HG02840 (cell line): Measurements from ENCODE around the gene POU6F1.

Experiments used
- ATAC-seq: cut with Tn5 transposase; IDR thresholded peaks from one replicate; pipeline ENCODE4 v1.9.1; 2021; ENCODE audit warnings: mild to moderate bottlenecking, moderate library complexity, moderate number of reproducible peaks; ENCODE audit not compliant: unreplicated experiment, low FRiP score

POU6F1 gene

DNA sequence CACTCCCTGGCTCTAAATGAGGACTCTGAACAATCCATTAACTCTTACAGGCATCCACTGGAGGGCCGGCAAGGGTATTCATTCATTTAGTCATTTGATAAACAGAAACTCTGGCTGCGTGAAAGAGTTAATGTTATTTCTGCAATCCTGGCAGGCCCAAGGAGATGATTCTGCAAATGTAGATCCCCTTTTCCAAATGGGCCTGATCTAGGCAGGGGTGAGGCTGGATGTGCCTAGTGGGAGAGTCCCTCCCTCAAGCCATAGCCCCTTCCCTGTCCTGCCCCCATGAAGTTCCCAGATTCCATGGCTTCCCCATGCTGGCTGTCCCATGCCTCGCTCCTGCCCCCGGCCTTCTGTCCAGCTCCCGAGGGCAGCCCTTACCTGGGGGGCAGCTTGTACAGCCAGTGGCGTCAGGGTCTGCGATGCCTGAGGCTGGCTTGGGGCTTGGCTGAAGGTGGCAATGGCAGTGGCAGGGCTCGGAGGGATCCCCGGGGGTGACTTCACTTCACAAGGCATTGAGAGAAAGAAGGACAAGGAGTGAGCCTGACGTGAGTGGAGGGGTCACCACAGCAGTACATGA is 18.4 kb downstream of the POU6F1 start:
- ATAC-seq = no peak

DNA sequence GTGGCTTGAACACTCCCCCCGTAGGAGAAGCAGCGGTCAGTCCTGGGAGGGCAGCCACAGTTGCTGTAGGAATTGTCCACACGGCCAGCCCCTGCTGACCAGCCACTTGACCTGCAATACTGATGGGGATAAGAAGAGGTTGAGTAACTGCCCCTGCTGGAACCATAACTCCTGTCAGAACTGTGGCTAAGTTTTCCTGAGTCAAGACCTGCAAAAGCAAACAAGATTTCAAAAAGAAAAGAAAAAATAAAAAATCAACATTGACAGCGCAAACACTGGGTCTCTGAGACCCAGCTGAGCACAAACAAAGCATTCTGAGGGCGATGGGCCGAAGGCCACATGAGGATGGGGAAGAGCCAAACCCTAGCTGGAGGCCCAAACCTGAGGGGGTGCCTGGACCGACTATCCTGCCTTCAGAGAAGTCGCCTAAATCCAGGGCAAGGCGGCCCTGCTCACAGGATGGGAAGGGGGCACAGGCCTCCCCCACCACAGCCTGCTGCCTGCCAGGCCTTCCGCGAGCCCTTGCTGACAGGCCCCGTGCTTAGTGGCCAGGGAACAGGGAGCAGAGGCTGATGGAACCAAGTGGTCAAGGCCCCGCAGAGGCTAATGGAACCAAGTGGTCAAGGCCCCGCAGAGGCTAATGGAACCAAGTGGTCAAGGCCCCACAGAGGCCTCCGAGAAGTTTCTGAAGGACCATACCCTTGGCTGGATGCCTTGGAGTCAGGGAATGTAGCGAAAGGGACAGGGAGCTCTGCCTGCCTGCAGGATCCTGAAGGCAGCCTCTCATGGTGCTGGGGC is 19.1 kb downstream of the POU6F1 start:
- ATAC-seq = no peak

DNA sequence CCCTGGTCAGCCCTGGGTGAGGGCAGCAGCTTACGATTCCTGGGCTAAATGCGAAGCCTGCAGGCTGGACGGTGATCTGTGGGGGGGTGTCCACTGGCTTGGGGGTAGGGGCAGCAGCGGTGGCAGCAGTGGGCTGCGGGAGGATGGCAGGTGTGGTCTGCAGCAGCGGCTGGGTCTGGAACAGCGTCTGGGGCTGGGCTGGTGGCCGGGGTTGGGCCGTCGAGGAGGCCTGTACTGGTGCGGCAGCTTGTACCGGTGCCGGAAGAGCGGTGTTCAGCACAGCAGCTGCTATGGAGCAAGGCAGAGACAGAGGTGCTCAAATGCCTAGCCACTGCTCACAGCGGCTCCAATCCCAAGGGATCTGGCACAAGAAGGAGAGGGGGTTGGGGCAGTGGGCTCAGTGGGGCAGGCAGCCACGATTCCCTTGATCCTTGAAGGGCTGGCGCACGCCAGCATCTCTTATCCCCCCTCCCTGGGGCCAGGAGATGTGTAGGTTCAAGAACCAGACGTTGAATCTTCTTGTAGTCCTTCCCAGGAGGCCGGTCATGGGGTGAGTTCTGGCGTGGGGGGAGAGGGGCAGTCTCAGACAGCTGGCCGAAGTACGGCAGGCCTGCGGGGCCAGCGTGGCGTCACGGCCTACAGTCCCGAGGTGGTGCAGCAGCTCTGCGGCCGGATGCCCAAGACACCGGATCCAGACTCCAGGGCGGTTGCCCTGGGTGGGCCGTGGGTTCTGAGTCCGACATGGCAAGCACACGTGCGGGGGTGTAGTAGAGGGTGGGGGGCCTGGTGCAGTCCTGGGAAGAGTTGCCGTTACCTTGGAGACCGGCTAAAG is 19.9 kb downstream of the POU6F1 start:
- no peak for ATAC-seq

DNA sequence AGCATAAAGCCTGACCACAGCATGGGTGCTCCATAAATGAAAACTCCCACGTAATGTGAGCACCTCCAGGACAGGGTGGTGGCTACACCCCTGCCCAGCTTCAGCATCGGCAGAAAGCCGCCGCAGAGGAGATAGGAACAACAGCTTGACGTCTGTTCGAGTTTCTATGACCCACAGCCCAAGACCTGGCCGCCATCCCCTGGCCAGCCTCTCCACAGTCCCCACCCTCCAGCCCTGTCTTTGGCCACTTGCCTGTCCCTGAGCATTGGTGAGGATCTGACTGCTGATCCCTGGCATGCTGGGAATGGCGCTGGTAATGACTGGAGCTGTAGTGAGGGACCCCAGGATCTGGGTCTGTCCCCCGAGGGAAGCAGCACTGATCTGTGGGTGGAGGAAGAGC is 21.3 kb downstream of the POU6F1 start:
- ATAC-seq = no peak

DNA sequence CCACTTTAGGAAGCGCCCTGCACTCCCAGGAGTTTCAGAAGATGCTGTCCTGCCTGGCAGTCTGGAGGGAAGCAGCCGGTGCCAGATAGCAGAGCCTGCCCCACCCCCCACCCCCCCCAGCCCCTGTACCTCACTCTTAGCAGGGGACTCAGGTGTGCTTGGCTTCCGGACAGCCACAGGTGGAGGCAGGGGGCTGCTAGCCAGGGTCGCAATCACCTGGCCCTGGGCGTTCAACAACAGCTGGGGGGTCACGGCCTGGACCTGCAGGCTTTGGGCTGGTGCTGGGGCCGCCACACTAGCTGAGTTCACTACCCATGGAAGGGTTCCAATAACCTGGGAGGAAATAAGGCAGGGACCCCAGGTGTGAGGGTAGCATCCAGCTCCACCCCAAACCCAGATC is 22.0 kb downstream of the POU6F1 start:
- no peak for ATAC-seq

DNA sequence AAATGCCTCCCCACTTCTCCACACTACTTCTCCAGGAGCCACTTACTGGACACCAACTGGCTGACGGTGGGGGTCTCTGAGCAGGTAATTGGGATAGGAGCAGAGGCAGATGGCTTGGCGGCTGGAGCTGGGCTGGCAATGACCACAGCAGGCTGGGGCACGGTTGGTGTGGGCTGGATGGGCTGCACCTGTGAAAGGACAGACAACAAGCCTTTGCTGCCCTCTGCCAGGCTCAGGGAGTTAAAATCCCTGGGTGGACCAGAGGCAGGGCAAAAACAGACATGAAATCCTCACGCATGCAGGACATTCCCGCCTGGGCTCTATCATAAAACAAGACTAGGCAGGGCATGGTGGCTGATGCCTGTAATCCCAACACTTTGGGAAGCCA is 25.6 kb downstream of the POU6F1 start:
- ATAC-seq = no peak

DNA sequence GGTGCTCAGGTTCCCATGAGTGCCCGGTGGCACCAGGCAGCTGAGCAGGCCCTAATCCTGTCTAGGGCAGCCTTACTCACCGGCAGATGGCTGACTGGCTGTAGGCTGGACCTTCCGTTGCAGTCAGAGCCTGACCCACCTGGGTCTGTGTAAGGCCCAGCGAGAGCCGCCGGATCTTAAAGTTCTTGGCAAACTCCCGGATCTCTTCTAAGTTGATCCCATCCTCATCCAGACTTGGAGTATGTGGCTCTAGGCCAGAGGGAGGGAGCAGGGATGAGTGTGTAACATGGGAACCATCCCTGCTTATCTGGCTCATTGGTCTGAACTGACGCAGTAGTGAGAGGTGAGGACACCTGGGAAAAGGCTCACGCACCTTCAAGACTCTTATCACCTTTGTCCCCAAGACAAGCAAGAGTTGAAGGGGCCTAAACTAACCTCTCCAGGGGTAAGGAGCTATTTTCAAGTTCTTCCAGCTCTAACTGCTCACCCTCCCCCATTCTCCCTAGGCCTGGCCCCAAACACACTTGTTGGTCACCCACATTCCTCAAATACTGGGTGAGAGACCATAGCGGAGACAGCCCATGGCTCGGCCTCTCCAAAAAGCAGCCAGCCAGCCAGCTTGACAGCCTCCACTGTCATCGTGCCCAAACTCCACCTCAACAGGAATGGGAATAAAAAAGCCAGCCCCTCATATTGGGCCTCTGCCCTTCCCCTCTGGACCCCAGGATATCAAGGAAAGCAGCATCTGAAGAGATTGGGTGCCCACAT is 26.2 kb downstream of the POU6F1 start:
- no peak for ATAC-seq

DNA sequence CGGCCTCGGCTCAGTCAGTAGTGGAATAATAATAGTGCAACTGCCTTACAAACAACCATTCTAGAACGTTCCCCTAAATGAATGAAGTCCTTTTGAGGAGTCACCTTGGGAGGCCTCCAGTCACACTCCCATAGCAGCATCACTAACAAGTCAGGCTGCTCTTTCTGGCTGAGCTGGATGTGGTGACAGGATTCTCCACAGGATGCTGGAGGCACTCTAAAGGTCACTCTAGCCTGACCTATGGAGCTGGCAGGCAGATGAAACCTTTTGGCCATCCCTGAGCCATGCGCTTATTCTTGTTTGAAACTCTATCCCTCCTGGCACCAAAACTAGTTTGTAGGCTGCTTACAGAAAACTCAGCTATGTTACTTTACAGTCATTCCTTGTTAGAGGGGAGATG is 27.0 kb downstream of the POU6F1 start:
- no peak for ATAC-seq

DNA sequence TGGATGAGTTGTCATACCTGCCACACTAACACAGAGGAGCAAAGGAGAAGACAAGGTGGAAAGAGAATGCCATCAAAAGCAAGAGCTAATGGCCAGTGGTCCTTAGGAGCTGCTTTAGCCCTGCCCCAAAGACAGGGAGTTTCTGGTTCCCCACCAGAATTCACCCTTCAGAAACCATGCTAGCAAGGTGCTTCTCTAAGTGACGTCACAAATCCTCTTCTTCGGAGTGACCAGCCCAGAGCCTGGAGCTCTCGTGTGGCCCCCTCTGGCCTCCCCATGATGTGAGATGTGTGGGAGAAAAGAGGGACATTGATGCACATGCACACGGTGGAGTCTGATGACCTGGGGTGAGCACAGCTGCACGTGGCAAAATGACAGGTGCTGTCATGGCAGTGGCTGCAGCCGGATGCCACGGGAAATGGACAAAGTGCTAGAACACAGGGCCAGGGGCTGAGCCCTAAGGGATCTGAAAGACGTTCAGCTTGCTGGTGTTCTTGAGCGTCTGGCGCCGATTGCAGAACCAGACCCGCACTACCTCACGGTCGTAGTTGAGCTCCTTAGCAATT is 28.0 kb downstream of the POU6F1 start:
- ATAC-seq = no peak

DNA sequence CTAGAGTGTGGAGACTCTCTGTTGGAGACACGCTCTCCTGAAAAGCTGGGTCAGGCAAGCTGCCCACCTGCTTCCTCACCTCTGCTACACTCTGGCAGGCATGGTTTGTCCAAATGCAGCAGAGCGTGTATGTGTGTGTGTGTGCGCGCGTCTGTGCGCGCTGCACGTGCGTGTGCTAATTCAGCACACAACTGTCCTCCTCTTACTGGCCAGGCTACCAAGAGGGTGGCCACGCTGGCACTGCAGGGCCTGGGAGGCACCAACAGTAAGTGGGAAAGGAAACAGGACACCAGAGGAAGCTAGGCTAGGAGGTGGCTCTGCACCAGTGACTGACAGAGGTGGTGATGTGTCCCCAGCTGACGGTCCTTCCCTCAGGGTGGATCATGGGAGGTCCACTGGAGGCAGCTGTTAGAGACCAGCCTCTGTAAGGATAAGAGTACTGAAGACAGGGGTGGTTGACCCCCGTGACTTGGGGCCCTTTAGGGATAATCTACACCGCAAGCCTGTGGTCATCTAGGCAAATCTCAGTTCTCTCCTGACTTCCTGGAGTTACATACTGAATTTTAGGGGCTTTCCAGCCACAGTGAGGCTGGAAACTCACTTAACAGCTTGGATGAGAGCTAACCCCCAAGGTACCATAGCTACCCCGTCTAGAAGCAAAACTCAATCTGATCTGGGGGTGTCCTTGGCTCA is 29.4 kb downstream of the POU6F1 start:
- peak; percentile 55 for ATAC-seq

DNA sequence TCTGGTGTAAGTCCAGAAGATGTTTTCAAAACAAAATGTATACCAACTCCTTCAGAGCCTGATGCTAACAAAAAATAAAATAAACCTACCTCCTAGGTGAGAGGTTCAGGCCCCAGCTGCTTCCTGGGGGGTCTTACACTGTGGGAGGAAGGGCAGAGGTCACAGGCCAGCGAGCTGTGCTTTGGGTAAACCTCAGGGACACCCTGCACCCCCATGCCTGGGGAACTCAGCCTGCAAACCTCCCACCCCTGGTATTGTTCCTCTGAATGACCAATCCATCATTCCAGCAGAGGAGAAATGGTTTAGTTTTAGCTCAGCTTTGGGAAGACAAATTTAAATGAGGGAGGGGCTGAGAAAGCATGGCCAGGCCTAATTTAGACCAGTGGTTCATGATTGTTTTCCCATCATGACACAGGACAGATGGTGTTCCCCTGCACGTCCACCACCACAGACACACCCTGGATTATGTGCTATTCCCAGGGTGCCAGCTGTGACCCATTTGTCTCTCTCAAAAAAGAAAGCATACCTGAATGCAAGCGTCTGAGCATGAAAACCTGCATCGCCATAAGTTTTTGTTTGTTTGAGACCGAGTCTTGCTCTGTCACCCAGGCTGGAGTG is 30.4 kb downstream of the POU6F1 start:
- no peak for ATAC-seq

DNA sequence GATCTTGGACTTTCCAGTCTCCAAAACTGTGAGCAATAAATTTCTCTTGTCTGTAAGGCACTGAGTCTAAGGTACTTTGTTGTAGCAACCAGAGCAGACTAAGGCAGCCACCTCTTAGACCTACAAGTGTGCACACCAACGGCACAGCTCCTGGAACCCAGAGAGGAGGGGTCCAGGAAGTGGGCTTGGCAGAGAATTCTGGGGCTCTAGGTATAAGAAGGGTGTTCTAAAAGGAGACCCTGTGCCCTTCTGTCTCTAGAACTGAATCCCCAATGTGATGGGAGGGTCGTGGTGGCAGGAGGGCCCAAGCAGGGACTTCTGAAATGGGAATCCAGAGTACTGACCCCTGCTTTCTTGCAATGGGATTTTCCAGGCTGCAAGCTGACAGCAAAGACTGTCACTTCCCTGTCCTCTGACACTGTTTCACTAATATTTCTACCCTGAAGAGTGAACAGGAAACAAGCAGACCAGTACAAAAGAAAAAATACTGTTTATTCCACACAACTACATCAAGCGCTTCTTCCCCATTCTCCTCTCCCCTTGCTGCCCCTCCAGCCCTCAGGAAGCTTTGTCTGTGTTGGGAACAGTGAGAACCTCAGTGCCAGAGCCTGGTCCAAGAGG is 31.3 kb downstream of the POU6F1 start:
- no peak for ATAC-seq

DNA sequence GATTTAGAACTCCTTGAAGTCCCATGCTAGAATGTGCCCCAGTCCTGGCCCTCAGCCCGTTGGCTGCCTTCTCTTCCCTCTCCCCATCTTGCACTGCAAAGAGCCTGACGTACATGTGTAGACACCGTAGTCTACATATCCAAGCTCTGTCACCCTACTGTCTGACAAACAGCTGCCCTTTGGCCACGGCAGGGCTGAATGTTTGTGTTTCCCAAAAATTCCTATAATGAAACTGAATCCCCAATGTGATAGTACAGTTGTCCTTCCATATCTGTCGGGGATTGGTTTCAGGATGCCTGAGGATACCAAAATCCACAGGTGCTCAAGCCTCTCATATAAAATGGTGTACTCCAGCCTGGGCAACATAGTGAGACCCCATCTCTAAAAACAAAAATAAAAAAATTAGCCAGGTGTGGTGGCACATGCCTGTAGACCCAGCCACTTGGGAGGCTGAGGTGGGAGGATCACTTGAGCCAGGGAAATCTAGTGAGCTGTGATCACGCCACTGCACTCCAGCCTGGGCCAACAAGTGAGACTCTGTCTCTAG is 32.6 kb downstream of the POU6F1 start:
- ATAC-seq = no peak

DNA sequence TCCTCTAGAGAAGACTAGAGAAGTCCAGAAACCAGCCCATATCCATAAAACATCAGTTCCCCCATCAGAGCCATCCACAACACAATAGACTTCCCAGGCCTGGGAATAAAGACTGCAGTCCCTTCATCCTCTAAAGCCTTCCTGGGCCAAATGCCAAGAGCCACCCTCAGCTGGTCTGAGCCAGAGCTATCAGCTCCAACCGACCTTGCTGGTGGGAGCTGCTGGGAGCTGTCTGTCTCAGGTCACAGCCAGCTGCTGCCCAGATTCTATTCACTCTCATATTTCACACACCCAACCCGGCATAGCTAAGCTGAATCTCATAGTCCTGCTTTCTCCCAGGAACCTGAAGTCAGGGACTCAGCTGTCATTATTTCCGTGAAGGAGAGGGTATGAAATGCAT is 34.0 kb downstream of the POU6F1 start:
- ATAC-seq = no peak

DNA sequence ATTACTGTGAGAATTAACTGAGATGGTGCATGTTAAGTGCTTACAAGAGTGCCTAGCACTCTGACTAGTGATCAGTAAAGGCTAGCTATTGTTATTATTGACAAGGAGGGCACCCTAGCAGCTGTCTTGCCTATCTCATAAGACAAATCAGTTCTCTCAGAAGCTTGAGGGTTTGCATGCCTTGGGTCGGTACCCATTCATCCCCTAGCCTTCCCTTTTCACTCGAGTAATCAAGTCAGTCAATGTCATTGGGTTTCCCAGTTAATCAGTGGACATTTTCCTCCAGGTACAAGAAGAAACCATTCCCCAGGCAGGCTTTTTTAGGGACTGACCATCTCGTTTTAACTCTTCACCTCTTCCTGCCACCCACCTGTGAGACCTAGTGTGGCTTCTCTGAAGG is 34.5 kb downstream of the POU6F1 start:
- no peak for ATAC-seq

DNA sequence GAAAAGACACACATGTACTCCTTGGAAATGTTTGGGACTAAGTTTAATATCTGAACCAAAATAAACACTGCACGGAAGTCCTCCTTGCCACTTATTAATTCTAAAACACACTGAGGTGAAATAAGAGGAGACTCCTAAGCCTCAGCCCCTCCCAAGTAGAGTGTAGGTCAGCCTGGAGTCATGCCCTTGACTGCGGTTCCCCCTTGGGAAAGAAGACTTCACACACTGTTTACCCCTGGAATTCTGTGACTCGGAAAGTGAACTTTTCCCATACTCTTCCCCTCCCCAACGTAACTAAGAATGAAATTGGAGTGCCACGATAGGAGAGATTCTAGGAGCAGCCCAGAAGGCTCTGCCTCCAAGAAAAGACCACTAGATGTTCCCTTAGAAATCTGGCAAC is 36.3 kb downstream of the POU6F1 start:
- no peak for ATAC-seq

DNA sequence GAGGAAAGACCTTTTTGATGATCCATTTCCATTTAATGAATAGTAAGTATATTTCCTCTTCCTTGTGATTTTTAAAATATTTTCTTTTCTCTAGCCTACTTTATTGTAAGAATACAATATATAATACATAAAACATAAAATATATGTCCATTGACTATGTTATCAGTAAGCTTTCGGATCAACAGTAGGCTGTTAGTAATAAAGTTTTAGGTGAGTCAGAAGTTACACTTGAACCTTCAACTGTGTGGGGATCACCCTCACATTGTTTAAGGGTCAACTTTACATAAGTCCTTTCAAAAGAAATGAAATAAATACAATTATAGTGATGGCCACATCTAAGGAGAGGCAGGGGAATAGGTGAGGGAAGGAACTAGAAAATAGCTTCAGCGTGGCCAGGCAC is 40.0 kb downstream of the POU6F1 start:
- ATAC-seq = no peak

DNA sequence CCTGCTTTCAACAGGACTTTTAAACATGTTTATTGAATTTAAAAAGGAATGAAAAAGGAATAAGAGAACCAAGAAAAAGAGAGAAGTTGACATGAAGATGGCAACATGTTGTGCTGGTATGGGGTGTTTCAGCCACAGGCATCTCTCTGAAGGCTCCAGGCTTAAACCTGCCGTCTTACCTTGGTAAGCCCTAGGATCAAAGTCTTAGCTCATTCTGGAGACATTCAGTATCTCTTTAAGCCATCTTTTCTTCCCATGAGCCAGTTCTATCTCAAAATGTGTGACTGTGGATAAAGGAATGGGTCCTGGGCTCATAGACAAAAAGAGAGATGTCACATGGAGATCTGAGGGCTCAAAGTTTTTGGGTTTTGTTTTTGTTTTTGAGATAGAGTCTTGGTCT is 43.4 kb downstream of the POU6F1 start:
- no peak for ATAC-seq
